Measurements from ENCODE around the gene THTPA. TPM values are rescaled to one million over a fixed set of nuclear protein-coding genes. Genes with fewer than 3 reads are reported as not detected.

Gene THTPA
- total and polyA plus RNA-seq, 2 of the 13 experiments (the other 11 are each of a cell fraction or from before 2014, with no cell fraction given), result 7.4 to 8.7 TPM

- no peak for TF ChIP-seq DZIP1 (CRISPR knock-in tag; IDR thresholded peaks at IDR 0.05)
- no peak for TF ChIP-seq ZNF383 (CRISPR knock-in tag; IDR thresholded peaks at IDR 0.05; ENCODE audit: borderline replicate concordance)
- TF ChIP-seq PAF1 (CRISPR knock-in tag; IDR thresholded peaks at IDR 0.05), result 0 out of 2 replicates have a peak, but pooled peaks have one; percentile 3
- TF ChIP-seq STAT6 (CRISPR knock-in tag; IDR thresholded peaks at IDR 0.05; ENCODE audit: borderline replicate concordance), result no peak
- TF ChIP-seq HNRNPL (IDR thresholded peaks at IDR 0.05; ENCODE audit: low read depth, low read length), result peak; percentile 70; the same call in 1 of the 2 replicates
- no peak for TF ChIP-seq TMF1 (CRISPR knock-in tag; IDR thresholded peaks at IDR 0.05; ENCODE audit: low read depth)
- no peak for TF ChIP-seq GATAD2A (CRISPR knock-in tag; IDR thresholded peaks at IDR 0.05)
- no peak for TF ChIP-seq ESRRA (CRISPR knock-in tag; IDR thresholded peaks at IDR 0.05; ENCODE audit: low read depth)
- TF ChIP-seq GABPB1 (CRISPR knock-in tag; IDR thresholded peaks at IDR 0.05), result no peak
- no peak for TF ChIP-seq CEBPG (CRISPR knock-in tag; IDR thresholded peaks at IDR 0.05)
- peak; percentile 64 for TF ChIP-seq AGO2 (optimal IDR thresholded peaks at IDR 0.05; ENCODE audit: low read depth, low read length)
- TF ChIP-seq ZNF225 (CRISPR knock-in tag; IDR thresholded peaks at IDR 0.05), result peak; percentile 69; the same call in 1 of the 2 replicates
- no peak for TF ChIP-seq ZNF496 (CRISPR knock-in tag; IDR thresholded peaks at IDR 0.05; ENCODE audit: insufficient replicate concordance)
- no peak for TF ChIP-seq TAF15 (IDR thresholded peaks at IDR 0.05; ENCODE audit: low read depth, low read length, poor library complexity, severe bottlenecking)
- no peak for TF ChIP-seq PAX8 (CRISPR knock-in tag; IDR thresholded peaks at IDR 0.05; ENCODE audit: borderline replicate concordance)
- TF ChIP-seq CERS6 (CRISPR knock-in tag; IDR thresholded peaks at IDR 0.05), result no peak
Observed at GRCh38 chr14:23513005-23513817, 42.9 kb upstream of the THTPA start (continued).

Measured in HepG2 (cell line).